Cardiac ventricle fibroblast (primary cell): Measurements from ENCODE around the gene KCNG2. TPM values are rescaled to one million over a fixed set of nuclear protein-coding genes. Genes with fewer than 3 reads are reported as not detected.

ENCODE experiments used
- total RNA-seq: library from RNA; depleted of rRNA; stranded (reverse); fragments of >200 nt; gene quantifications from 2 replicates; pipeline ENCODE4 v1.2.3, GENCODE V29; 2015

The KCNG2 gene
- 0.44 and 0.49 TPM in 2 replicates for total RNA-seq

GRCh38 chr18:79797518-79798345, at the start of gene KCNG2:
Gene KCNG2, plus strand, starts transcription at chr18:79797938. Its CDS starts 65,730 bp downstream, at chr18:79863668.

Other genes starting within 250 kb of the KCNG2 start
- 15.4 and 18.1 TPM in 2 replicates for gene CTDP1, start 118.1 kb upstream of the KCNG2 start, total RNA-seq
- 32.1 and 33.3 TPM in 2 replicates for gene SLC66A2, start 153.7 kb downstream of the KCNG2 start, total RNA-seq
- gene HSBP1L1, start 166.7 kb downstream of the KCNG2 start, total RNA-seq = 4.4 and 13.1 TPM in 2 replicates
- 17.1 and 24.6 TPM in 2 replicates for gene TXNL4A, start 190.6 kb downstream of the KCNG2 start, total RNA-seq
- gene RBFA, start 236.5 kb downstream of the KCNG2 start, total RNA-seq = 18.0 and 21.7 TPM in 2 replicates